ENCODE measurements around the gene SYMPK. TPM values are rescaled to one million over a fixed set of nuclear protein-coding genes. Genes with fewer than 3 reads are reported as not detected.

Gene SYMPK
- total RNA-seq, 4 donors from 2014 or later: 25.5 to 35.6 (median 30.8) TPM

DNA sequence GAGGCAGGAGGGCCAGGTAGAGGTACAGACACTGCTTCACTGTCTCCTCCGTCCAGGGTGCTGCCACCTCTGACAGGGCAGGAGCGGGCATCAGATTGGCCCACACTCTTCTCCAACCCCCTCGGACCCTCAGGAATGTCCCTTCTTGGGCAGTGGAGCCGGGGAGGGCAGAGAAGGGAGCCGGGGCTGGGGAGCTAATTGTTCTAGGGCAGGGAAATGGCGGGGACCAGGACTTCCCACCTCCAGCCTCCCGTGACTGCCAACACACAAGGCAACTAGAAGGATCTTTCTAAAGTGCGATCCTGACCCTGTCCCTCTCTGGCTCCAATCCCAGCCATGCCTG is 37.7 kb downstream of the SYMPK start:
- H3K9me3 ChIP-seq: no peaks in the 10 kb centered on the region
- no peak overlapping the region for H3K27ac ChIP-seq
- no peak overlapping the region for H3K4me3 ChIP-seq
- peaks cover 0 to 13% (median 4%) of the 10 kb centered on the region in 3 donors for H3K4me1 ChIP-seq
- ATAC-seq: no peak
- H3K36me3 ChIP-seq: peaks cover 0 to 97% of the 10 kb centered on the region in 2 donors
- no peaks in the 10 kb centered on the region for H3K27me3 ChIP-seq
- 80% methylated on average over 1 of the region's 8 CpGs; no CpG with 5 or more reads in 1 of the 2 donors for WGBS, 2 donors (ENCODE audit: low coverage in 1 of 2)
- TF ChIP-seq EP300 (IDR thresholded peaks at IDR 0.05): no peak
- no peak for TF ChIP-seq POLR2A (IDR thresholded peaks at IDR 0.05)
- no peak for TF ChIP-seq POLR2AphosphoS5 (IDR thresholded peaks at IDR 0.05)
- TF ChIP-seq, protein P1, sequence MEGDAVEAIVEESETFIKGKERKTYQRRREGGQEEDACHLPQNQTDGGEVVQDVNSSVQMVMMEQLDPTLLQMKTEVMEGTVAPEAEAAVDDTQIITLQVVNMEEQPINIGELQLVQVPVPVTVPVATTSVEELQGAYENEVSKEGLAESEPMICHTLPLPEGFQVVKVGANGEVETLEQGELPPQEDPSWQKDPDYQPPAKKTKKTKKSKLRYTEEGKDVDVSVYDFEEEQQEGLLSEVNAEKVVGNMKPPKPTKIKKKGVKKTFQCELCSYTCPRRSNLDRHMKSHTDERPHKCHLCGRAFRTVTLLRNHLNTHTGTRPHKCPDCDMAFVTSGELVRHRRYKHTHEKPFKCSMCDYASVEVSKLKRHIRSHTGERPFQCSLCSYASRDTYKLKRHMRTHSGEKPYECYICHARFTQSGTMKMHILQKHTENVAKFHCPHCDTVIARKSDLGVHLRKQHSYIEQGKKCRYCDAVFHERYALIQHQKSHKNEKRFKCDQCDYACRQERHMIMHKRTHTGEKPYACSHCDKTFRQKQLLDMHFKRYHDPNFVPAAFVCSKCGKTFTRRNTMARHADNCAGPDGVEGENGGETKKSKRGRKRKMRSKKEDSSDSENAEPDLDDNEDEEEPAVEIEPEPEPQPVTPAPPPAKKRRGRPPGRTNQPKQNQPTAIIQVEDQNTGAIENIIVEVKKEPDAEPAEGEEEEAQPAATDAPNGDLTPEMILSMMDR (IDR thresholded peaks at IDR 0.05): no peak

GRCh38 chr19:45824531-45825262 is 38.2 kb downstream of the SYMPK start:
- Histone ChIP-seq H3K4me3 (no peak overlapping the region), H3K27me3 (no peaks in the 10 kb centered on the region), H3K9me3 (no peaks in the 10 kb centered on the region), H3K36me3 (peaks cover 0 to 97% of the 10 kb centered on the region in 2 donors), H3K4me1 (peaks cover 0 to 13% (median 4%) of the 10 kb centered on the region in 3 donors), H3K27ac (no peak overlapping the region)
- TF ChIP-seq POLR2AphosphoS5 (IDR thresholded peaks at IDR 0.05) (no peak), POLR2A (IDR thresholded peaks at IDR 0.05) (no peak), EP300 (IDR thresholded peaks at IDR 0.05) (no peak)
- TF ChIP-seq, protein P1 (IDR thresholded peaks at IDR 0.05): no peak
- 31 to 61% methylated on average over 2 of the region's 26 CpGs for WGBS, 2 donors (ENCODE audit: low coverage in 1 of 2)
- ATAC-seq: no peak

GRCh38 chr19:45824041-45824471 is 38.9 kb downstream of the SYMPK start:
- H3K9me3 ChIP-seq: no peaks in the 10 kb centered on the region
- H3K27me3 ChIP-seq: no peaks in the 10 kb centered on the region
- 22% methylated on average over 3 of the region's 12 CpGs; no CpG with 5 or more reads in 1 of the 2 donors for WGBS, 2 donors (ENCODE audit: low coverage in 1 of 2)
- ATAC-seq: peak; percentile 47
- peaks cover 0 to 97% of the 10 kb centered on the region in 2 donors for H3K36me3 ChIP-seq
- H3K4me1 ChIP-seq: peaks cover 0 to 13% (median 4%) of the 10 kb centered on the region in 3 donors
- TF ChIP-seq POLR2A (IDR thresholded peaks at IDR 0.05) (no peak), EP300 (IDR thresholded peaks at IDR 0.05) (no peak), POLR2AphosphoS5 (IDR thresholded peaks at IDR 0.05) (no peak)
- TF ChIP-seq, protein P1 (IDR thresholded peaks at IDR 0.05): no peak
- H3K27ac ChIP-seq: no peak overlapping the region
- H3K4me3 ChIP-seq: no peak overlapping the region

GRCh38 chr19:45823182-45823581 is 39.8 kb downstream of the SYMPK start:
- Histone ChIP-seq H3K36me3 (peaks cover 0 to 95% of the 10 kb centered on the region in 2 donors), H3K4me1 (peaks cover 0 to 13% (median 4%) of the 10 kb centered on the region in 3 donors), H3K27ac (no peak overlapping the region), H3K9me3 (no peaks in the 10 kb centered on the region), H3K27me3 (no peaks in the 10 kb centered on the region), H3K4me3 (no peak overlapping the region)
- no CpG with 5 or more reads among the region's 12 CpGs for WGBS, 2 donors (ENCODE audit: low coverage in 1 of 2)
- no peak for TF ChIP-seq EP300 (IDR thresholded peaks at IDR 0.05)
- no peak for TF ChIP-seq POLR2AphosphoS5 (IDR thresholded peaks at IDR 0.05)
- TF ChIP-seq, protein P1 (IDR thresholded peaks at IDR 0.05): no peak
- no peak for TF ChIP-seq POLR2A (IDR thresholded peaks at IDR 0.05)
- no peak for ATAC-seq

GRCh38 chr19:45822716-45823115 is 40.2 kb downstream of the SYMPK start:
- H3K27me3 ChIP-seq: no peaks in the 10 kb centered on the region
- H3K36me3 ChIP-seq: peaks cover 0 to 95% of the 10 kb centered on the region in 2 donors
- no peak overlapping the region for H3K27ac ChIP-seq
- no peaks in the 10 kb centered on the region for H3K9me3 ChIP-seq
- H3K4me3 ChIP-seq: no peak overlapping the region
- TF ChIP-seq POLR2AphosphoS5 (IDR thresholded peaks at IDR 0.05) (no peak), EP300 (IDR thresholded peaks at IDR 0.05) (no peak)
- WGBS, 2 donors (ENCODE audit: low coverage in 1 of 2): no CpG with 5 or more reads among the region's 5 CpGs
- peaks cover 0 to 13% (median 4%) of the 10 kb centered on the region in 3 donors for H3K4me1 ChIP-seq
- no peak for ATAC-seq

Data from gastroesophageal sphincter (tissue), 4 donors.